H1 (cell line): ENCODE results near the gene FGF1. TPM values are rescaled to one million over a fixed set of nuclear protein-coding genes. Genes with fewer than 3 reads are reported as not detected.

Source experiments
- CTCF ChIA-PET: fragments of 300-600 bp; sonication (Branson Sonifier 250); formaldehyde crosslinking; loops from one replicate; lab custom pipeline; 2021; ENCODE audit not compliant: partially characterized antibody; lab: Charles Lee
- POLR2A ChIA-PET: fragments of 300-600 bp; sonication (Branson Sonifier 250); formaldehyde crosslinking; loops from one replicate; lab custom pipeline; 2021; ENCODE audit warnings: inconsistent platforms; ENCODE audit not compliant: partially characterized antibody; lab: Charles Lee
- DNase-seq, 2 experiments: peaks; one replicate each; pipeline versions ENCODE4 v3.0.0 to v3.0.0-alpha.2; 2010 to 2022; ENCODE audit warnings: low spot score in 2 of 2, low read depth in 1 of 2, mixed read lengths in 1 of 2
- FAIRE-seq: peaks from 2 replicates; lab custom pipeline; 2011; peaks lifted over from hg19 to GRCh38; lab: Jason Lieb, UNC
- H2AFZ ChIP-seq: 2 replicates; pipeline ENCODE4 v1.8.1; 2012; ENCODE audit warnings: low read length, inconsistent platforms
- H2AK5ac ChIP-seq: 2 replicates; pipeline ENCODE4 v1.6.1; 2013; ENCODE audit warnings: low read depth, low read length
- H2BK120ac ChIP-seq: replicated peaks from 2 replicates; pipeline ENCODE3; 2013; ENCODE audit warnings: low read depth, low read length, inconsistent platforms
- H2BK12ac ChIP-seq: 2 replicates; pipeline ENCODE4 v1.6.1; 2013; ENCODE audit warnings: low read depth, low read length
- H2BK15ac ChIP-seq: 2 replicates; pipeline ENCODE4 v1.6.1; 2013; ENCODE audit warnings: low read length
- H2BK20ac ChIP-seq: 2 replicates; pipeline ENCODE4 v1.6.1; 2013; ENCODE audit warnings: low read length
- H2BK5ac ChIP-seq: 2 replicates; pipeline ENCODE4 v1.6.1; 2013; ENCODE audit warnings: low read depth, low read length
- H3K14ac ChIP-seq: 2 replicates; pipeline ENCODE4 v1.6.1; 2013; ENCODE audit warnings: inconsistent platforms; ENCODE audit not compliant: insufficient read length
- H3K18ac ChIP-seq: 2 replicates; pipeline ENCODE4 v1.6.1; 2013; ENCODE audit warnings: low read length; ENCODE audit errors: extremely low read depth
- H3K23ac ChIP-seq: 2 replicates; pipeline ENCODE4 v1.6.1; 2013; ENCODE audit warnings: inconsistent platforms; ENCODE audit not compliant: insufficient read length
- H3K23me2 ChIP-seq: 2 replicates; pipeline ENCODE4 v1.6.1; 2013; ENCODE audit warnings: low read depth, low read length
- H3K27ac ChIP-seq: 2 replicates; pipeline ENCODE4 v1.6.1; 2011; ENCODE audit warnings: low read depth, low read length, inconsistent platforms
- H3K27me3 ChIP-seq, 4 experiments: replicated peaks in 1 of 4; 1 replicate in 1 of 4; 2 replicates in 3 of 4; pipeline versions ENCODE4 v1.6.1 to v1.8.1; 2011 to 2013; ENCODE audit warnings: low read length in 3 of 4, mild to moderate bottlenecking in 3 of 4, inconsistent platforms in 2 of 4, mixed read lengths in 2 of 4, moderate library complexity in 1 of 4; ENCODE audit not compliant: control insufficient read depth in 3 of 4, insufficient read depth in 3 of 4; ENCODE audit errors: extremely low read depth in 1 of 4
- H3K36me3 ChIP-seq, 4 experiments: 2 replicates each; pipeline versions ENCODE4 v1.6.1 to v1.8.1; 2011 to 2013; ENCODE audit warnings: mild to moderate bottlenecking in 4 of 4, low read length in 3 of 4, moderate library complexity in 2 of 4, control low read depth in 1 of 4, inconsistent platforms in 1 of 4; ENCODE audit not compliant: insufficient read depth in 4 of 4, control insufficient read depth in 2 of 4
- H3K4ac ChIP-seq: replicated peaks from 2 replicates; pipeline ENCODE3; 2013; ENCODE audit warnings: low read length, low read depth, mixed read lengths, inconsistent platforms; ENCODE audit not compliant: insufficient read length
- H3K4me1 ChIP-seq, 4 experiments: replicated peaks in 1 of 4; 1 replicate in 1 of 4; 2 replicates in 3 of 4; pipeline versions ENCODE4 v1.6.1 to v1.8.1; 2011 to 2013; ENCODE audit warnings: low read length in 3 of 4, inconsistent platforms in 2 of 4, mixed read lengths in 1 of 4; ENCODE audit not compliant: insufficient read depth in 4 of 4, control insufficient read depth in 3 of 4
- H3K4me2 ChIP-seq, 2 experiments: 2 replicates each; pipeline versions ENCODE4 v1.6.1 to v1.8.1; 2011 to 2013; ENCODE audit warnings: low read depth in 2 of 2, low read length in 2 of 2, control low read depth in 1 of 2, inconsistent platforms in 1 of 2, mild to moderate bottlenecking in 1 of 2; ENCODE audit not compliant: insufficient read depth in 1 of 2
- H3K4me3 ChIP-seq, 4 experiments: fragments of 200-600, 300-600 bp in 1 of 4; sonication (generic), shearing (Covaris generic), sonication (Bioruptor Twin) in 1 of 4; 2 replicates each; pipeline versions ENCODE4 v1.5.1 to v1.8.1; 2011 to 2016; ENCODE audit warnings: low read length in 4 of 4, low read depth in 3 of 4, control low read depth in 2 of 4, inconsistent platforms in 2 of 4, mild to moderate bottlenecking in 2 of 4, mixed read lengths in 1 of 4, moderate library complexity in 1 of 4; ENCODE audit not compliant: insufficient read depth in 2 of 4; ENCODE audit errors: extremely low read depth in 1 of 4
- H3K56ac ChIP-seq: replicated peaks from 2 replicates; pipeline ENCODE3; 2013; ENCODE audit warnings: low read depth, mild to moderate bottlenecking, mixed read lengths, low read length, inconsistent platforms; ENCODE audit not compliant: insufficient read length
- H3K79me1 ChIP-seq: 2 replicates; pipeline ENCODE4 v1.6.1; 2013; ENCODE audit warnings: low read depth, low read length, control low read depth
- H3K79me2 ChIP-seq, 2 experiments: 2 replicates each; pipeline versions ENCODE4 v1.6.1 to v1.8.1; 2012 to 2013; ENCODE audit warnings: low read length in 2 of 2, mild to moderate bottlenecking in 2 of 2, inconsistent platforms in 1 of 2; ENCODE audit not compliant: insufficient read depth in 2 of 2, control insufficient read depth in 1 of 2
- H3K9ac ChIP-seq, 4 experiments: replicated peaks in 1 of 4; 1 replicate in 1 of 4; 2 replicates in 3 of 4; pipeline versions ENCODE4 v1.6.1 to v1.8.1; 2011 to 2013; ENCODE audit warnings: low read depth in 3 of 4, low read length in 3 of 4, control low read depth in 2 of 4, mild to moderate bottlenecking in 2 of 4, moderate library complexity in 2 of 4, inconsistent platforms in 1 of 4; ENCODE audit errors: extremely low read depth in 1 of 4
- H3K9me3 ChIP-seq, 2 experiments: 2 replicates each; pipeline versions ENCODE4 v1.6.1 to v1.8.1; 2012 to 2013; ENCODE audit warnings: mild to moderate bottlenecking in 2 of 2, moderate library complexity in 2 of 2, control low read depth in 1 of 2, inconsistent platforms in 1 of 2, low read depth in 1 of 2, low read length in 1 of 2, mixed read lengths in 1 of 2; ENCODE audit not compliant: insufficient read depth in 2 of 2
- H4K20me1 ChIP-seq, 2 experiments: replicated peaks in 1 of 2; 2 replicates each; pipeline versions ENCODE3 to v1.8.1; 2011 to 2013; ENCODE audit warnings: inconsistent platforms in 2 of 2, low read length in 2 of 2, mild to moderate bottlenecking in 1 of 2; ENCODE audit not compliant: insufficient read depth in 2 of 2, control insufficient read depth in 1 of 2
- H4K5ac ChIP-seq: 2 replicates; pipeline ENCODE4 v1.6.1; 2013; ENCODE audit warnings: low read length, low read depth, mixed read lengths, inconsistent platforms; ENCODE audit not compliant: insufficient read length
- H4K8ac ChIP-seq: 2 replicates; pipeline ENCODE4 v1.8.0; 2013; ENCODE audit warnings: mild to moderate bottlenecking, moderate library complexity, low read length, inconsistent platforms; ENCODE audit not compliant: insufficient read depth; ENCODE audit errors: extremely low read depth
- H4K91ac ChIP-seq: replicated peaks from 2 replicates; pipeline ENCODE3; 2013; ENCODE audit warnings: low read length, mixed read lengths, inconsistent platforms; ENCODE audit not compliant: insufficient read length
- YY1 ChIP-seq: IDR thresholded peaks from 2 replicates; pipeline ENCODE4 v1.6.1; 2011; ENCODE audit warnings: low read depth, mild to moderate bottlenecking, low read length
- WGBS, 2 experiments: shearing (Covaris generic) in 1 of 2; methylation state at CpG; one replicate each; pipeline versions ENCODE4 v1.1.6 to v1.1.7; 2013 to 2015; ENCODE audit warnings: low lambda C conversion rate in 2 of 2, mixed read lengths in 2 of 2, inconsistent platforms in 1 of 2, low coverage in 1 of 2, missing lambda C conversion rate in 1 of 2; ENCODE audit not compliant: insufficient replicate concordance in 2 of 2, insufficient coverage in 1 of 2, insufficient read length in 1 of 2; ENCODE audit errors: extremely low coverage in 1 of 2, missing lambda C conversion rate in 1 of 2; 5-methylcytosine and 5-hydroxymethylcytosine counted together
- polyA plus RNA-seq, 7 experiments: library from polyadenylated mRNA; depleted of rRNA in 3 of 7; stranded (reverse) in 5 of 7; unstranded in 2 of 7; fragments of >200 nt in 5 of 7; fragments of 200-250 nt in 2 of 7; gene quantifications; 1 replicate in 5 of 7; 2 replicates in 1 of 7; 4 replicates in 1 of 7; pipeline versions ENCODE4 v1.2.1 to v1.2.3, GENCODE V29; 2011 to 2013; ENCODE audit warnings: missing spikeins in 2 of 7, mixed read lengths in 2 of 7
- total RNA-seq: library from RNA; stranded (reverse); fragmentation: NEBNext Ultra II Directional; extraction: Animal tissue kit (Norgen Biotek cat#: 25700); gene quantifications from 2 replicates; pipeline ENCODE4 v1.2.1, GENCODE V29; 2021

The FGF1 gene
- total and polyA plus RNA-seq, 2 of the 8 experiments (the other 6 are each of a cell fraction or from before 2014, with no cell fraction given), result 0.30 to 0.50 TPM

- Histone ChIP-seq H4K20me1 (no peaks in the 10 kb centered on the region), H3K4me3 (no peak overlapping the region), H2BK20ac (peak overlapping the region; percentile 24), H2BK5ac (peak overlapping the region; percentile 41; the same call in 1 of the 2 replicates), H4K5ac (no peak overlapping the region), H4K91ac (peak overlapping the region; percentile 45), H3K23me2 (no peaks in the 10 kb centered on the region), H3K27me3 (no peaks in the 10 kb centered on the region), H3K4ac (no peak overlapping the region), H3K18ac (peak overlapping the region; percentile 26; the same call in 1 of the 2 replicates), H3K36me3 (no peaks in the 10 kb centered on the region), H2BK15ac (no peak overlapping the region), H3K4me2 (no peak overlapping the region), H3K14ac (no peak overlapping the region), H2AK5ac (no peak overlapping the region), H3K27ac (no peak overlapping the region), H2AFZ (0 out of 2 replicates have a peak overlapping the region, but pooled peaks have one; percentile 23), H3K23ac (no peak overlapping the region), H3K79me1 (no peaks in the 10 kb centered on the region), H3K9me3 (no peaks in the 10 kb centered on the region), H4K8ac (no peak overlapping the region), H3K4me1 (peaks cover 0 to 25% (median 9%) of the 10 kb centered on the region in 4 experiments; a peak in 5 of 7 replicates), H2BK120ac (no peak overlapping the region), H3K9ac (no peak overlapping the region; a peak in 2 of 7 replicates), H3K56ac (no peak overlapping the region), H2BK12ac (0 out of 2 replicates have a peak overlapping the region, but pooled peaks have one; percentile 7), H3K79me2 (no peaks in the 10 kb centered on the region)
- DNase-seq (no peak), FAIRE-seq (no peak)
- no peak for TF ChIP-seq YY1
- ChIA-PET POLR2A (interaction anchor here (1.4 to 1.6 kb wide), 2 partner anchors 11 to 42 kb away, joined by 4 to 5 read pairs; no protein-coding TSS in a partner anchor), CTCF (interaction anchor here (1.0 to 29.7 kb wide), 34 partner anchors 9 to 644 kb away, joined by 3 to 605 read pairs (median 5); partner anchors contain the start of gene FGF1)
- 85% methylated on average over 8 of the region's 8 CpGs; no CpG with 5 or more reads in 1 of the 2 experiments for WGBS, 2 experiments
Observed at GRCh38 chr5:142697356-142698255, 11.7 kb upstream of the FGF1 start.
